GM13977 (cell line): ENCODE data around the gene ALKBH6.

Experiments
- DNase-seq: peaks from one replicate; pipeline ENCODE4 v3.0.0; 2012; ENCODE audit warnings: low spot score
- in situ Hi-C: fragments of 300-500 bp; cut with MboI; formaldehyde crosslinking; loops from one replicate; pipeline ENCODE4 v1.12.0; 2022; ENCODE audit warnings: low sequenced_read_pairs, low pct_unique_long_range_greater_than_20kb, mixed read lengths, inconsistent platforms; ENCODE audit not compliant: unreplicated experiment
- TF ChIP-seq, protein P1 (sequence below): IDR thresholded peaks from 2 replicates; pipeline ENCODE4 v1.5.1; 2012; ENCODE audit warnings: mild to moderate bottlenecking, control low read depth; ENCODE audit not compliant: insufficient read depth; ENCODE audit errors: extremely low read depth, missing control alignments

Gene ALKBH6

GRCh38 chr19:36023432-36023831 lies 9.4 kb upstream of the ALKBH6 start:
- in situ Hi-C loops = no loop called here
- TF ChIP-seq, protein P1, sequence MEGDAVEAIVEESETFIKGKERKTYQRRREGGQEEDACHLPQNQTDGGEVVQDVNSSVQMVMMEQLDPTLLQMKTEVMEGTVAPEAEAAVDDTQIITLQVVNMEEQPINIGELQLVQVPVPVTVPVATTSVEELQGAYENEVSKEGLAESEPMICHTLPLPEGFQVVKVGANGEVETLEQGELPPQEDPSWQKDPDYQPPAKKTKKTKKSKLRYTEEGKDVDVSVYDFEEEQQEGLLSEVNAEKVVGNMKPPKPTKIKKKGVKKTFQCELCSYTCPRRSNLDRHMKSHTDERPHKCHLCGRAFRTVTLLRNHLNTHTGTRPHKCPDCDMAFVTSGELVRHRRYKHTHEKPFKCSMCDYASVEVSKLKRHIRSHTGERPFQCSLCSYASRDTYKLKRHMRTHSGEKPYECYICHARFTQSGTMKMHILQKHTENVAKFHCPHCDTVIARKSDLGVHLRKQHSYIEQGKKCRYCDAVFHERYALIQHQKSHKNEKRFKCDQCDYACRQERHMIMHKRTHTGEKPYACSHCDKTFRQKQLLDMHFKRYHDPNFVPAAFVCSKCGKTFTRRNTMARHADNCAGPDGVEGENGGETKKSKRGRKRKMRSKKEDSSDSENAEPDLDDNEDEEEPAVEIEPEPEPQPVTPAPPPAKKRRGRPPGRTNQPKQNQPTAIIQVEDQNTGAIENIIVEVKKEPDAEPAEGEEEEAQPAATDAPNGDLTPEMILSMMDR = no peak
- no peak for DNase-seq

GRCh38 chr19:36019061-36019670 lies 5.2 kb upstream of the ALKBH6 start:
- TF ChIP-seq, protein P1 = no peak
- no peak for DNase-seq
- in situ Hi-C loops = no loop called here

DNA sequence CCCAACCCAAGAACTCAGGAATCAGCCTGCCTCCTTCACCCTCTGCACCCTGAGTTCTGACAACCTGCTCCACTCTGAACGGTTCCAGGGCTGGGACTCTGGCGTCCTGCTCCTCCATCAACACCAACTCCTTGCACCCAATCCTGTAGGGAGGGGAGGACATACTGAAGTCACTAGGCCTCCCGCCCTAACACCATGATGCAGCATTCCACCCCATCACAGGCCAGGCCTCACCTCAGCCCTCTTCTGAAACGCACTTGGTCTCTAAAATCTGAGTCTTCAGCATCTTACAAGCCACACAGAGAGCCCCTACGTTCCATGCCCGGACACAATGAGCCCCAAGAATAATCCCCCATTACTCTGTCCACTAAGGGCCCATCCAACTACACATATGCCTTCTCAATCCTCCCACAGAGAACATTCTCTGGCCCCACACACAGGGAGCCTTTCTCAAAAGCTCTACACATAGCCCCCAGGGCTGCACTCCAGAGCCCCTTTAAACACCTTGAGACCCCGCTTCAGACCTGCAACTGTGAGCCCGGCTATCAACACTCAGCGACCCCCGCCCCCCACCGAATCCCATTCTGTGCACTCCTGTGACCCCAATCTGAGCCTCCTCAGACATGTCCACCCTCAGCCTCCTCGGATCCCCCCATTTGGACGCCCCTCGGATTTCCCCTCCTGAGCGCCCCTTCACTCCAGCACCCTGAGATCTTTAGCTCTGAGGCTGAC lies 567 bp downstream of the ALKBH6 start:
- DNase-seq = no peak
- TF ChIP-seq, protein P1 = no peak
- in situ Hi-C loops = no loop called here

- TF ChIP-seq, protein P1 = no peak
- no peak for DNase-seq
- in situ Hi-C loops = no loop called here
These were observed 3.6 kb downstream of the ALKBH6 start for GRCh38 chr19:36010402-36010801.

GRCh38 chr19:36009633-36010379 lies 4.2 kb downstream of the ALKBH6 start:
- in situ Hi-C loops = no loop called here
- no peak for DNase-seq
- TF ChIP-seq, protein P1 = no peak

- peak; percentile 82 for DNase-seq
- in situ Hi-C loops = no loop called here
- TF ChIP-seq, protein P1 = no peak
These were observed 4.8 kb downstream of the ALKBH6 start for GRCh38 chr19:36009220-36009619.
